ENCODE data around the gene FIGN.

FIGN gene

GRCh38 chr2:163767097-163767496 is 31.3 kb upstream of the FIGN start:
- Histone ChIP-seq H3K4me1 (ENCODE audit: control insufficient read depth, insufficient read depth, low read length, poor library complexity, severe bottlenecking) (no peaks in the 10 kb centered on the region), H3K27ac (ENCODE audit: insufficient read depth, low read length, poor library complexity, severe bottlenecking) (no peak overlapping the region), H3K4me3 (ENCODE audit: insufficient read depth, low read depth, low read length, poor library complexity, severe bottlenecking) (no peak overlapping the region), H3K36me3 (ENCODE audit: control insufficient read depth, insufficient read depth, low read length) (no peaks in the 10 kb centered on the region), H3K27me3 (replicated peaks; ENCODE audit: control insufficient read depth, insufficient read depth, low read length, poor library complexity, severe bottlenecking) (no peaks in the 10 kb centered on the region), H3K9me3 (ENCODE audit: control insufficient read depth, low read length) (no peaks in the 10 kb centered on the region)
- DNase-seq = no peak

DNA sequence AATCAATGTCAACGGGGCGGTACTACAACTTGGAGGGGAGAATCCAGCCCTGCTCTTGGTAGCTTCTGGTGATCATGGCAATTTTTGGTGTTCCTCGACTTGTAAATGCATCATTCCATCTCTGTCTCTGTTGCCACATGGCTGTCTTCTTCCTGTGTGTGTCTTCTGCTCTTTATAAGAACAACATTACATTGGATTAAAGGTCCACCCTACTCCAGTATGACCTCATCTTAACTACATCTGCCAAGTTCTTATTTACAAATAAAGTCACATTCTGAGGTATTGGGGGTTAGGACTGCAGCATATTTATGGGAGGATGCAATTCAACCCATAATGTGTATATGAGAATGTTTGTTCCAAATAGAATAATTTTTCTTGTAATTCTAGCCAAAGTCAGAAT is 28.8 kb upstream of the FIGN start:
- Histone ChIP-seq H3K9me3 (ENCODE audit: control insufficient read depth, low read length) (no peaks in the 10 kb centered on the region), H3K4me1 (ENCODE audit: control insufficient read depth, insufficient read depth, low read length, poor library complexity, severe bottlenecking) (no peaks in the 10 kb centered on the region), H3K36me3 (ENCODE audit: control insufficient read depth, insufficient read depth, low read length) (no peaks in the 10 kb centered on the region), H3K27me3 (replicated peaks; ENCODE audit: control insufficient read depth, insufficient read depth, low read length, poor library complexity, severe bottlenecking) (no peaks in the 10 kb centered on the region), H3K27ac (ENCODE audit: insufficient read depth, low read length, poor library complexity, severe bottlenecking) (no peak overlapping the region), H3K4me3 (ENCODE audit: insufficient read depth, low read depth, low read length, poor library complexity, severe bottlenecking) (no peak overlapping the region)
- no peak for DNase-seq

DNA sequence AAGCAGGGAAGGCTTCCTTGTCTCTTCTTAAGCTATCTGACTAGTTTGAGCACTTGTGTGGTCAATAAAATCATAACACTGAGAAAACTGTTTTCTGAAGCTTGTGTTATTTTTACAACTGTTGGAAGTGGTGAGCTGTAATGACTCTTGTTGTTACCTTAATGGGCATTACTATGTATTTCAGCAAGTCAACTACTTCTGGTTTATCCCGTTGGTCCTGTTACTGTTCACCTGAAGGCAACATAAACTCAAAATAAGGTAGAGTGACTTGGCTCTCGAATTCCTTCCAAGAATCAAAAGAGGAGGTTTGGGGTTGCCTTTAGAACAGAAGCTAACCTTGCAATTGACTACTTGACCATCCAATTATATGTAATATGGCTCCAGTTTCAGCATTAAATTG is 23.2 kb upstream of the FIGN start:
- no peaks in the 10 kb centered on the region for H3K27me3 ChIP-seq (replicated peaks; ENCODE audit: control insufficient read depth, insufficient read depth, low read length, poor library complexity, severe bottlenecking)
- H3K4me1 ChIP-seq (ENCODE audit: control insufficient read depth, insufficient read depth, low read length, poor library complexity, severe bottlenecking) = no peaks in the 10 kb centered on the region
- H3K4me3 ChIP-seq (ENCODE audit: insufficient read depth, low read depth, low read length, poor library complexity, severe bottlenecking) = no peak overlapping the region
- H3K9me3 ChIP-seq (ENCODE audit: control insufficient read depth, low read length) = no peaks in the 10 kb centered on the region
- H3K36me3 ChIP-seq (ENCODE audit: control insufficient read depth, insufficient read depth, low read length) = no peaks in the 10 kb centered on the region
- DNase-seq = no peak
- H3K27ac ChIP-seq (ENCODE audit: insufficient read depth, low read length, poor library complexity, severe bottlenecking) = no peak overlapping the region

DNA sequence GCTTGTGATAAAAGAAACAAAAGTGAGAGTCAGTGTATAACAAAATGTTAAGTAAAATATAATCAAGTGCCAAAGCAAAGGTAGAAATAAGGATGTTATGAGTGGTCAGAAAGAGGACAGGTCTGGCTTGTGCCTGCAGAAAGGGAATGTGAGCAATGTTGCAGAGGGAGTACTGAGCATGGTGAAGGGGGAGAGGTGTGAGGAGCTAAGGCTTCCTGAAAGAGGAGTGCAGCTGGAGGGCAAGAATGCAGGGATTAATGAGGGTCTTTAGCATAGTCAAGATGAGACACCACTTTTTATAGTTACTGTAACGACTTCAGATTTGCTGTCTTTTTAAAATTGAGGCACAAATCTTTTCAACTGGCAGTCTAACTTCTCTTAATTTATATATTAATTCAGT is 22.0 kb upstream of the FIGN start:
- no peaks in the 10 kb centered on the region for H3K27me3 ChIP-seq (replicated peaks; ENCODE audit: control insufficient read depth, insufficient read depth, low read length, poor library complexity, severe bottlenecking)
- no peaks in the 10 kb centered on the region for H3K4me1 ChIP-seq (ENCODE audit: control insufficient read depth, insufficient read depth, low read length, poor library complexity, severe bottlenecking)
- no peak overlapping the region for H3K27ac ChIP-seq (ENCODE audit: insufficient read depth, low read length, poor library complexity, severe bottlenecking)
- no peak overlapping the region for H3K4me3 ChIP-seq (ENCODE audit: insufficient read depth, low read depth, low read length, poor library complexity, severe bottlenecking)
- H3K36me3 ChIP-seq (ENCODE audit: control insufficient read depth, insufficient read depth, low read length) = no peaks in the 10 kb centered on the region
- H3K9me3 ChIP-seq (ENCODE audit: control insufficient read depth, low read length) = no peaks in the 10 kb centered on the region
- no peak for DNase-seq

GRCh38 chr2:163756588-163756987 is 20.8 kb upstream of the FIGN start:
- Histone ChIP-seq H3K36me3 (ENCODE audit: control insufficient read depth, insufficient read depth, low read length) (no peaks in the 10 kb centered on the region), H3K4me3 (ENCODE audit: insufficient read depth, low read depth, low read length, poor library complexity, severe bottlenecking) (no peak overlapping the region), H3K27ac (ENCODE audit: insufficient read depth, low read length, poor library complexity, severe bottlenecking) (no peak overlapping the region), H3K9me3 (ENCODE audit: control insufficient read depth, low read length) (no peaks in the 10 kb centered on the region), H3K4me1 (ENCODE audit: control insufficient read depth, insufficient read depth, low read length, poor library complexity, severe bottlenecking) (no peaks in the 10 kb centered on the region), H3K27me3 (replicated peaks; ENCODE audit: control insufficient read depth, insufficient read depth, low read length, poor library complexity, severe bottlenecking) (no peaks in the 10 kb centered on the region)
- DNase-seq = no peak

DNA sequence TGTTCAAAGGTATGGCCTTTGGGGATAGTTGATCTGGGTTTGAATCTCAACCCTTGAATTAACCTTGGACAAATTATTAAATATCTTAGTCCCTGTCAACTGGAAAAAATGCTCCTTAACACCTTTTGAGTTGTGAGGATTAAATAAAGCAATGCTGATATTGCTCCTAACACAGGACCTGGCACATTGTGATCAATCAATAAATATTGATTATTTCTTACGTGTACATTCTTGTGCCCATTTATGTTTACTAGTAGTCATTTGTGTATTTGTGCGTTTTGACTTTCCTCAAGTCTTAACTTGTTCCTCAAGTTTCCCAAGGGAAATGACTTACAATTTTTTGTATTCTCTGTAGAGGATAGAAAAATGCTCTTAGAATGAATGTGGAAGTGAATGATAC is 19.6 kb upstream of the FIGN start:
- no peaks in the 10 kb centered on the region for H3K9me3 ChIP-seq (ENCODE audit: control insufficient read depth, low read length)
- no peaks in the 10 kb centered on the region for H3K36me3 ChIP-seq (ENCODE audit: control insufficient read depth, insufficient read depth, low read length)
- H3K27me3 ChIP-seq (replicated peaks; ENCODE audit: control insufficient read depth, insufficient read depth, low read length, poor library complexity, severe bottlenecking) = no peaks in the 10 kb centered on the region
- H3K4me3 ChIP-seq (ENCODE audit: insufficient read depth, low read depth, low read length, poor library complexity, severe bottlenecking) = no peak overlapping the region
- no peak for DNase-seq
- no peak overlapping the region for H3K27ac ChIP-seq (ENCODE audit: insufficient read depth, low read length, poor library complexity, severe bottlenecking)
- no peaks in the 10 kb centered on the region for H3K4me1 ChIP-seq (ENCODE audit: control insufficient read depth, insufficient read depth, low read length, poor library complexity, severe bottlenecking)

- no peak for DNase-seq
- Histone ChIP-seq H3K4me1 (ENCODE audit: control insufficient read depth, insufficient read depth, low read length, poor library complexity, severe bottlenecking) (no peaks in the 10 kb centered on the region), H3K27ac (ENCODE audit: insufficient read depth, low read length, poor library complexity, severe bottlenecking) (no peak overlapping the region)
These were observed 17.9 kb upstream of the FIGN start for GRCh38 chr2:163753726-163754125.

GRCh38 chr2:163752267-163752666 is 16.5 kb upstream of the FIGN start:
- Histone ChIP-seq H3K4me3 (ENCODE audit: insufficient read depth, low read depth, low read length, poor library complexity, severe bottlenecking) (no peak overlapping the region), H3K9me3 (ENCODE audit: control insufficient read depth, low read length) (no peaks in the 10 kb centered on the region), H3K4me1 (ENCODE audit: control insufficient read depth, insufficient read depth, low read length, poor library complexity, severe bottlenecking) (no peaks in the 10 kb centered on the region), H3K27ac (ENCODE audit: insufficient read depth, low read length, poor library complexity, severe bottlenecking) (no peak overlapping the region), H3K27me3 (replicated peaks; ENCODE audit: control insufficient read depth, insufficient read depth, low read length, poor library complexity, severe bottlenecking) (no peaks in the 10 kb centered on the region), H3K36me3 (ENCODE audit: control insufficient read depth, insufficient read depth, low read length) (no peaks in the 10 kb centered on the region)
- no peak for DNase-seq

More at GRCh38 chr2:163753726-163754125, 17.9 kb upstream of the FIGN start:
- Histone ChIP-seq H3K27me3 (replicated peaks; ENCODE audit: control insufficient read depth, insufficient read depth, low read length, poor library complexity, severe bottlenecking) (no peaks in the 10 kb centered on the region), H3K4me3 (ENCODE audit: insufficient read depth, low read depth, low read length, poor library complexity, severe bottlenecking) (no peak overlapping the region), H3K9me3 (ENCODE audit: control insufficient read depth, low read length) (no peaks in the 10 kb centered on the region), H3K36me3 (ENCODE audit: control insufficient read depth, insufficient read depth, low read length) (no peaks in the 10 kb centered on the region)

DNA sequence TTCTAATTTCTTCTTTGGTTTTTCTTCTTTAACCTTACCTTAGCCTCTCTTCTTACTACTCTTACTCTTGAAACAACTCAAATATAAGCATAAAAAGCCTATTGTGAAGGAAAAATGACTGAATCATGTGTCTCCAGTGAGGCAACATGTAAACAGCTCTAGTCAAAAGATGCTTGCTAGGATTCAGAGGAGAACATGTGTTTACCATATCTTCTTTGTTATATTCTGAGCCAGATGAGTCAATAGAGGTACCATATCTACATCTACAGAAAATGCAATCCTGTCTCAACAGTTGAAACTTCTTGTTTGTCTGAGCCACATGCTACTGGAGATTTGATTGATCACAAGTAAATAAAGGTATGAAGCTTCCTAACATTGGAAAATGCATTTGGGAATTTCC is 15.9 kb upstream of the FIGN start:
- Histone ChIP-seq H3K36me3 (ENCODE audit: control insufficient read depth, insufficient read depth, low read length) (no peaks in the 10 kb centered on the region), H3K9me3 (ENCODE audit: control insufficient read depth, low read length) (no peaks in the 10 kb centered on the region), H3K4me1 (ENCODE audit: control insufficient read depth, insufficient read depth, low read length, poor library complexity, severe bottlenecking) (no peaks in the 10 kb centered on the region), H3K4me3 (ENCODE audit: insufficient read depth, low read depth, low read length, poor library complexity, severe bottlenecking) (no peak overlapping the region), H3K27ac (ENCODE audit: insufficient read depth, low read length, poor library complexity, severe bottlenecking) (no peak overlapping the region), H3K27me3 (replicated peaks; ENCODE audit: control insufficient read depth, insufficient read depth, low read length, poor library complexity, severe bottlenecking) (no peaks in the 10 kb centered on the region)
- DNase-seq = no peak

- DNase-seq = no peak
- Histone ChIP-seq H3K4me1 (ENCODE audit: control insufficient read depth, insufficient read depth, low read length, poor library complexity, severe bottlenecking) (no peaks in the 10 kb centered on the region), H3K9me3 (ENCODE audit: control insufficient read depth, low read length) (no peaks in the 10 kb centered on the region), H3K36me3 (ENCODE audit: control insufficient read depth, insufficient read depth, low read length) (no peaks in the 10 kb centered on the region), H3K27ac (ENCODE audit: insufficient read depth, low read length, poor library complexity, severe bottlenecking) (no peak overlapping the region), H3K27me3 (replicated peaks; ENCODE audit: control insufficient read depth, insufficient read depth, low read length, poor library complexity, severe bottlenecking) (no peaks in the 10 kb centered on the region), H3K4me3 (ENCODE audit: insufficient read depth, low read depth, low read length, poor library complexity, severe bottlenecking) (no peak overlapping the region)
These were observed 12.6 kb upstream of the FIGN start for GRCh38 chr2:163748420-163748819.

DNA sequence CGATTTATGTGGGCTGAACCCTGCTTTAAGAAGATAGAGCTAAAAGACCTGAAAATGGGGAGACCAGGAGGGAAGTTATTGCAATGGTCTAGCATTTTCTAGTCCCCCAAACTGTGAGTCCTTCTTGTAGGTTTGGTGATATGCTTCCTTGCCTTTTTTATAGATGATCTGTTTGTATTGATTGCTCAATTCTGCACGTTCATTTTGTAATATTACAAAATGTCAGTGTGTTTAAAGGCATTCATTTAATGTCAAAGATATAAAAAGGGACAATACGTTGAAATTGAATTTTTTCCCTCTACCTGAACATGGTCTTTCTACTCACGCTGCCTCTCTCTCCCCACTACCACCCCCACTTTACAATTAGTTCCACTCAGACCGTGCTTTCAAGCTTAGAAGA is 5.6 kb upstream of the FIGN start:
- no peak overlapping the region for H3K4me3 ChIP-seq (ENCODE audit: insufficient read depth, low read depth, low read length, poor library complexity, severe bottlenecking)
- H3K27me3 ChIP-seq (replicated peaks; ENCODE audit: control insufficient read depth, insufficient read depth, low read length, poor library complexity, severe bottlenecking) = no peaks in the 10 kb centered on the region
- no peaks in the 10 kb centered on the region for H3K9me3 ChIP-seq (ENCODE audit: control insufficient read depth, low read length)
- H3K36me3 ChIP-seq (ENCODE audit: control insufficient read depth, insufficient read depth, low read length) = no peaks in the 10 kb centered on the region
- DNase-seq = no peak
- no peak overlapping the region for H3K27ac ChIP-seq (ENCODE audit: insufficient read depth, low read length, poor library complexity, severe bottlenecking)
- H3K4me1 ChIP-seq (ENCODE audit: control insufficient read depth, insufficient read depth, low read length, poor library complexity, severe bottlenecking) = no peaks in the 10 kb centered on the region
